Endodermal cell (in vitro differentiated cells): ENCODE results near the gene TRMT13. TPM values are rescaled to one million over a fixed set of nuclear protein-coding genes. Genes with fewer than 3 reads are reported as not detected.
A peak's percentile ranks its signal among the peaks of the same experiment; 100 is the strongest.

Source experiments
- DNase-seq: peaks from one replicate; pipeline ENCODE4 v3.0.0-alpha.2; 2017
- H3K27ac ChIP-seq: 2 replicates; pipeline ENCODE4 v1.5.1; 2013; ENCODE audit warnings: mild to moderate bottlenecking, low read depth, low read length, moderate library complexity
- H3K27me3 ChIP-seq: 2 replicates; pipeline ENCODE4 v1.6.1; 2013; ENCODE audit warnings: mild to moderate bottlenecking, low read length, moderate library complexity; ENCODE audit not compliant: insufficient read depth, control insufficient read depth, poor library complexity, severe bottlenecking
- H3K36me3 ChIP-seq: 2 replicates; pipeline ENCODE4 v1.7.0; 2013; ENCODE audit warnings: mild to moderate bottlenecking, low read length, moderate library complexity; ENCODE audit not compliant: control insufficient read depth, insufficient read depth
- H3K4me1 ChIP-seq: one replicate; pipeline ENCODE4 v1.7.0; 2013; ENCODE audit warnings: low read length; ENCODE audit not compliant: control insufficient read depth, insufficient read depth
- H3K4me3 ChIP-seq: 2 replicates; pipeline ENCODE4 v1.5.1; 2013; ENCODE audit warnings: mild to moderate bottlenecking, low read length, moderate library complexity
- H3K9ac ChIP-seq: 2 replicates; pipeline ENCODE4 v1.6.1; 2013; ENCODE audit warnings: mild to moderate bottlenecking, low read length, moderate library complexity; ENCODE audit not compliant: poor library complexity, severe bottlenecking; ENCODE audit errors: extremely low read depth
- H3K9me3 ChIP-seq: 2 replicates; pipeline ENCODE4 v1.6.1; 2013; ENCODE audit warnings: mild to moderate bottlenecking, low read length, moderate library complexity; ENCODE audit not compliant: control insufficient read depth
- H3K27ac Mint-ChIP-seq: 2 replicates; pipeline ENCODE4 v1.8.0; 2020; ENCODE audit warnings: mixed read lengths
- H3K27me3 Mint-ChIP-seq: 2 replicates; pipeline ENCODE4 v1.8.0; 2021; ENCODE audit warnings: mild to moderate bottlenecking, mixed read lengths; ENCODE audit not compliant: insufficient read depth
- H3K36me3 Mint-ChIP-seq: 2 replicates; pipeline ENCODE4 v1.8.0; 2020; ENCODE audit warnings: low read depth, mixed read lengths
- H3K4me1 Mint-ChIP-seq: 2 replicates; pipeline ENCODE4 v1.8.0; 2020; ENCODE audit warnings: mixed read lengths
- H3K4me3 Mint-ChIP-seq: 2 replicates; pipeline ENCODE4 v1.8.0; 2020; ENCODE audit warnings: mild to moderate bottlenecking, moderate library complexity, mixed read lengths
- H3K9me3 Mint-ChIP-seq: 2 replicates; pipeline ENCODE4 v1.8.0; 2020; ENCODE audit warnings: mild to moderate bottlenecking, mixed read lengths
- WGBS, 2 experiments: methylation state at CpG; one replicate each; pipeline versions ENCODE4 v1.1.5 to v1.1.7; 2013; ENCODE audit warnings: missing lambda C conversion rate in 2 of 2, mixed read lengths in 1 of 2; ENCODE audit not compliant: insufficient coverage in 1 of 2, insufficient read length in 1 of 2; 5-methylcytosine and 5-hydroxymethylcytosine counted together
- total RNA-seq, 2 donors: library from RNA; stranded (reverse); fragmentation: NEBNext Ultra II Directional in 1 of 2; extraction: Animal tissue kit (Norgen Biotek cat#: 25700) in 1 of 2; gene quantifications; 2 replicates in 1 of 2; 3 replicates in 1 of 2; pipeline ENCODE4 v1.2.1, GENCODE V29; 2021
- TF ChIP-seq, protein P1 (sequence below): fragments of 200-600 bp; sonication (generic); conservative IDR thresholded peaks from 2 replicates; pipeline ENCODE4 v1.5.0; 2021; ENCODE audit warnings: antibody characterized with exemption, mild to moderate bottlenecking

TRMT13 gene
- total RNA-seq, 2 donors from 2014 or later, result 11.4 to 18.9 TPM

DNA sequence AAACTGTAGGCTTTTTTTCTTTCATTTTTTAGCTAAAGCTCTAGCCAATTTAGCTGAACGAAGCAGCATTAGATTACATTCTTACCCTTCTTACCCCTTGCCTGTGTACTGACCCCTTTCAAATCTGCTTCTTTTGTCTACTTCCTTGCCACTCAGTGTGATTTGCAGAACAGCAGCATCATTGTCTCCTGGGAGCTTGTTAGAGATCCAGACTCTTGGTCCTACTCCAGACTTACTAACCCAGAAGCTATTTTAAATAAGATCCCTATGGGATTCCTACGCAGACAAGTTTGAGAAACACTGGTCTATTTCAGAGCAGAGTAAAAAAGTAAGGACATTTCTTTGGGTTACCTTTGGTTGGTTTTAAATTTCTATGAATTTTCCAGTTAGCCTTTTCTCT is 31.3 kb downstream of the TRMT13 start:
- Histone ChIP-seq H3K4me3 (no peak overlapping the region), H3K9ac (no peak overlapping the region), H3K27ac (peak overlapping the region; percentile 70), H3K4me1 (no peaks in the 10 kb centered on the region), H3K9me3 (no peaks in the 10 kb centered on the region), H3K36me3 (no peaks in the 10 kb centered on the region), H3K27me3 (no peaks in the 10 kb centered on the region)
- no peaks in the 10 kb centered on the region for H3K36me3 Mint-ChIP-seq
- no peak overlapping the region for H3K4me3 Mint-ChIP-seq
- 60 to 84% methylated on average over 1 to 2 of the region's 2 CpGs for WGBS, 2 experiments
- DNase-seq, result no peak
- H3K27me3 Mint-ChIP-seq, result no peaks in the 10 kb centered on the region
- TF ChIP-seq, protein P1, sequence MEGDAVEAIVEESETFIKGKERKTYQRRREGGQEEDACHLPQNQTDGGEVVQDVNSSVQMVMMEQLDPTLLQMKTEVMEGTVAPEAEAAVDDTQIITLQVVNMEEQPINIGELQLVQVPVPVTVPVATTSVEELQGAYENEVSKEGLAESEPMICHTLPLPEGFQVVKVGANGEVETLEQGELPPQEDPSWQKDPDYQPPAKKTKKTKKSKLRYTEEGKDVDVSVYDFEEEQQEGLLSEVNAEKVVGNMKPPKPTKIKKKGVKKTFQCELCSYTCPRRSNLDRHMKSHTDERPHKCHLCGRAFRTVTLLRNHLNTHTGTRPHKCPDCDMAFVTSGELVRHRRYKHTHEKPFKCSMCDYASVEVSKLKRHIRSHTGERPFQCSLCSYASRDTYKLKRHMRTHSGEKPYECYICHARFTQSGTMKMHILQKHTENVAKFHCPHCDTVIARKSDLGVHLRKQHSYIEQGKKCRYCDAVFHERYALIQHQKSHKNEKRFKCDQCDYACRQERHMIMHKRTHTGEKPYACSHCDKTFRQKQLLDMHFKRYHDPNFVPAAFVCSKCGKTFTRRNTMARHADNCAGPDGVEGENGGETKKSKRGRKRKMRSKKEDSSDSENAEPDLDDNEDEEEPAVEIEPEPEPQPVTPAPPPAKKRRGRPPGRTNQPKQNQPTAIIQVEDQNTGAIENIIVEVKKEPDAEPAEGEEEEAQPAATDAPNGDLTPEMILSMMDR, result no peak
- no peak overlapping the region for H3K27ac Mint-ChIP-seq
- no peaks in the 10 kb centered on the region for H3K4me1 Mint-ChIP-seq
- H3K9me3 Mint-ChIP-seq, result no peaks in the 10 kb centered on the region

DNA sequence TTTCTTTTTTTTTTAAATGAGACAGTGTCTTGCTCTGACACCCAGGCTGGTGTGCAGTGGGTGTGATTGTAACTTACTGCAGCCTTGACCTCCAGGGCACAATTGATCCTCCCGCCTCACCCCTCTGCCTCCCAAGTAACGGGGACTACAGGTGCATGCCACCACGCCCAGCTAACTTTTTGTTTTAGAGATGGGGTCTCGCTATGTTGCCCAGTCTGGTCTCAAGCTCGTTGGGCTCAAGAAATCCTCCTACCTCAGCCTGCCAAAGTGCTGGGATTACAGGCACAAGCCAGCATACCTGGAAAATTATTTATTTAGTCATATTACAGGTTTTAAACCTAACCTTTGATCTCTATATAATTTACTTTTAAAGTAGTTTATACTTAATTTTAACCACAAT is 31.7 kb downstream of the TRMT13 start:
- no peaks in the 10 kb centered on the region for H3K9me3 Mint-ChIP-seq
- no peaks in the 10 kb centered on the region for H3K36me3 ChIP-seq
- DNase-seq, result no peak
- H3K27me3 Mint-ChIP-seq, result no peaks in the 10 kb centered on the region
- H3K9ac ChIP-seq, result no peak overlapping the region
- H3K4me1 Mint-ChIP-seq, result no peaks in the 10 kb centered on the region
- WGBS, 2 experiments, result 89 to 100% methylated on average over 3 to 5 of the region's 5 CpGs
- H3K4me1 ChIP-seq, result no peaks in the 10 kb centered on the region
- TF ChIP-seq, protein P1, result no peak
- H3K27ac ChIP-seq, result no peak overlapping the region
- H3K4me3 Mint-ChIP-seq, result no peak overlapping the region
- no peak overlapping the region for H3K27ac Mint-ChIP-seq
- H3K36me3 Mint-ChIP-seq, result no peaks in the 10 kb centered on the region
- H3K27me3 ChIP-seq, result no peaks in the 10 kb centered on the region
- no peak overlapping the region for H3K4me3 ChIP-seq
- H3K9me3 ChIP-seq, result no peaks in the 10 kb centered on the region

DNA sequence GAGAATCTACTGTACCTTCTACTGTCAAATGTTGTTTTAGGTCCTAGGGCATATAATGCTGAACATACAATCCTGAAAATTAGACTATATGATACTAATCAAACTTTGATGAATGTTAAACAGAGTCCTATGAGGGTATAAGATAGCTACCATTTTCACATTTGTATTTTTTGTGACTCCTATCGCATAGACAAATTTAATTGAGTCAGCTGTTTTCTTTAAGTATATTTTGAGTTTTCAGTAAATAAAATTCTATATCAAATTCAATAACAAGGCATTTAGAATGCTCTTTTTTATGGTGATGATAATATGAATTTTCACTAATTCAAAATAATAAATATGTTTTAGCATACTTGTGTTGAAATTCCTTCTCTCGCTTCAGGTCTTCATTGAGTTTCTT is 35.1 kb downstream of the TRMT13 start:
- Mint-ChIP-seq H3K9me3 (no peaks in the 10 kb centered on the region), H3K27me3 (no peaks in the 10 kb centered on the region), H3K27ac (no peak overlapping the region), H3K4me1 (no peaks in the 10 kb centered on the region), H3K36me3 (no peaks in the 10 kb centered on the region), H3K4me3 (no peak overlapping the region)
- TF ChIP-seq, protein P1, result no peak
- Histone ChIP-seq H3K4me1 (no peaks in the 10 kb centered on the region), H3K36me3 (no peaks in the 10 kb centered on the region), H3K9me3 (no peaks in the 10 kb centered on the region), H3K9ac (no peak overlapping the region), H3K27me3 (no peaks in the 10 kb centered on the region), H3K4me3 (no peak overlapping the region), H3K27ac (no peak overlapping the region)
- WGBS, 2 experiments, result 96 to 100% methylated on average over 1 of the region's 2 CpGs
- DNase-seq, result no peak
